Naive thymus-derived CD4-positive, alpha-beta T cell (primary cell): ENCODE results near the gene SPC24. TPM values are rescaled to one million over a fixed set of nuclear protein-coding genes. Genes with fewer than 3 reads are reported as not detected.

Source experiments
- ATAC-seq: fragments of 150-1000 bp; cut with Tn5 transposase; 2 replicates; pipeline ENCODE4 v1.10.0; 2021; ENCODE audit warnings: mild to moderate bottlenecking, moderate library complexity
- CTCF ChIA-PET: fragments of 350-600 bp; sonication (Branson Sonifier 250); formaldehyde crosslinking; loops from one replicate; lab custom pipeline; 2021; ENCODE audit warnings: antibody characterized with exemption; lab: Charles Lee
- POLR2A ChIA-PET: fragments of 350-600 bp; sonication (Branson Sonifier 250); formaldehyde crosslinking; loops from one replicate; lab custom pipeline; 2021; ENCODE audit warnings: antibody characterized with exemption, inconsistent platforms; lab: Charles Lee
- DNase-seq, 9 donors: peaks; one replicate each; pipeline versions ENCODE4 v3.0.0 to v3.0.0-alpha.2; 2020 to 2022; ENCODE audit warnings: mixed read lengths in 1 of 9
- H3K27ac ChIP-seq: one replicate; pipeline ENCODE4 v1.7.0; 2013; ENCODE audit warnings: mild to moderate bottlenecking, low read depth, low read length, moderate library complexity
- H3K27me3 ChIP-seq, 2 donors: one replicate each; pipeline ENCODE4 v1.7.0; 2013; ENCODE audit warnings: low read length in 2 of 2, mild to moderate bottlenecking in 2 of 2, moderate library complexity in 2 of 2; ENCODE audit not compliant: control insufficient read depth in 2 of 2, insufficient read depth in 2 of 2
- H3K36me3 ChIP-seq, 3 experiments: 1 replicate in 2 of 3; 2 replicates in 1 of 3; pipeline ENCODE4 v1.7.0; 2013; ENCODE audit warnings: low read length in 3 of 3, mild to moderate bottlenecking in 3 of 3, moderate library complexity in 1 of 3; ENCODE audit not compliant: insufficient read depth in 3 of 3, control insufficient read depth in 2 of 3
- H3K4me1 ChIP-seq, 2 donors: one replicate each; pipeline ENCODE4 v1.7.0; 2013; ENCODE audit warnings: low read length in 2 of 2, mild to moderate bottlenecking in 2 of 2, moderate library complexity in 1 of 2; ENCODE audit not compliant: control insufficient read depth in 2 of 2, insufficient read depth in 2 of 2
- H3K4me3 ChIP-seq: 2 replicates; pipeline ENCODE4 v1.7.0; 2013; ENCODE audit warnings: mild to moderate bottlenecking, low read length
- H3K9me3 ChIP-seq, 3 experiments: 1 replicate in 2 of 3; 2 replicates in 1 of 3; pipeline ENCODE4 v1.7.0; 2013; ENCODE audit warnings: low read length in 3 of 3; ENCODE audit not compliant: control insufficient read depth in 2 of 3
- H3K27ac Mint-ChIP-seq, 9 donors: one replicate each; pipeline ENCODE4 v1.8.0; 2020 to 2022; ENCODE audit warnings: mixed read lengths in 9 of 9, mild to moderate bottlenecking in 8 of 9, moderate library complexity in 5 of 9, inconsistent platforms in 2 of 9
- H3K27me3 Mint-ChIP-seq, 5 donors: one replicate each; pipeline ENCODE4 v1.8.0; 2021 to 2022; ENCODE audit warnings: mixed read lengths in 5 of 5, mild to moderate bottlenecking in 1 of 5
- H3K36me3 Mint-ChIP-seq, 5 donors: one replicate each; pipeline ENCODE4 v1.8.0; 2020 to 2022; ENCODE audit warnings: mixed read lengths in 5 of 5, mild to moderate bottlenecking in 3 of 5, inconsistent platforms in 1 of 5
- H3K4me1 Mint-ChIP-seq, 7 donors: one replicate each; pipeline ENCODE4 v1.8.0; 2020 to 2022; ENCODE audit warnings: mixed read lengths in 7 of 7, mild to moderate bottlenecking in 3 of 7, inconsistent platforms in 1 of 7
- H3K4me3 Mint-ChIP-seq, 10 donors: one replicate each; pipeline ENCODE4 v1.8.0; 2020 to 2022; ENCODE audit warnings: mild to moderate bottlenecking in 10 of 10, mixed read lengths in 10 of 10, moderate library complexity in 6 of 10, inconsistent platforms in 2 of 10
- H3K9me3 Mint-ChIP-seq, 11 donors: one replicate each; pipeline ENCODE4 v1.8.0; 2020 to 2022; ENCODE audit warnings: mixed read lengths in 11 of 11, mild to moderate bottlenecking in 4 of 11, inconsistent platforms in 1 of 11, moderate library complexity in 1 of 11
- intact Hi-C, 2 donors: fragments of 100-400 bp; cut with micrococcal nuclease; formaldehyde crosslinking; loops; one replicate each; pipeline ENCODE4 v1.15.1; 2023
- polyA plus RNA-seq, 2 donors: library from polyadenylated mRNA; unstranded; fragments of 300-500 nt; fragmentation: Illumina TruSeq; gene quantifications; one replicate each; pipeline ENCODE4 v1.2.3, GENCODE V29; 2021
- total RNA-seq, 6 experiments: library from RNA in 5 of 6; stranded (reverse) in 5 of 6; gene quantifications; 1 replicate in 5 of 6; 2 replicates in 1 of 6; pipeline ENCODE4 v1.2.3 and lab custom pipeline; 2021 to 2026

SPC24 gene
- total and polyA plus RNA-seq, 7 experiments from 2014 or later, result 0.33 to 45.4 (median 1.4) TPM; not detected in 1

GRCh38 chr19:11201791-11202190, 46.2 kb upstream of the SPC24 start:
- peaks cover 0 to 6% (median 0%) of the 10 kb centered on the region in 7 donors for H3K4me1 Mint-ChIP-seq
- intact Hi-C loops, result loop anchor here in 1 of 2 donors (5.0 kb wide), 1 partner anchor 164 kb away; no protein-coding TSS in a partner anchor
- peaks cover 0 to 4% of the 10 kb centered on the region in 2 donors for H3K4me1 ChIP-seq

GRCh38 chr19:11200931-11201330, 45.3 kb upstream of the SPC24 start:
- no peak for ATAC-seq
- Histone ChIP-seq H3K36me3 (no peaks in the 10 kb centered on the region), H3K27ac (no peak overlapping the region), H3K9me3 (no peaks in the 10 kb centered on the region), H3K27me3 (peaks cover 0 to 3% of the 10 kb centered on the region in 2 donors), H3K4me1 (peaks cover 0 to 4% of the 10 kb centered on the region in 2 donors), H3K4me3 (no peak overlapping the region)
- Mint-ChIP-seq H3K9me3 (no peaks in the 10 kb centered on the region), H3K4me1 (peaks cover 0 to 8% (median 0%) of the 10 kb centered on the region in 7 donors), H3K4me3 (no peak overlapping the region), H3K27ac (no peak overlapping the region), H3K27me3 (peaks cover 0 to 28% (median 12%) of the 10 kb centered on the region in 5 donors), H3K36me3 (no peaks in the 10 kb centered on the region)
- ChIA-PET CTCF (no interaction called here), POLR2A (no interaction called here)
- DNase-seq, result no peak
- intact Hi-C loops, result loop anchor here in 1 of 2 donors (5.0 kb wide), 1 partner anchor 164 kb away; no protein-coding TSS in a partner anchor

More at GRCh38 chr19:11201791-11202190, 46.2 kb upstream of the SPC24 start:
- CTCF ChIA-PET, result interaction anchor here (1.0 kb wide), 1 partner anchor 166 kb away, joined by 4 read pairs; no protein-coding TSS in a partner anchor
- Mint-ChIP-seq H3K27me3 (peaks cover 0 to 23% (median 7%) of the 10 kb centered on the region in 5 donors), H3K9me3 (no peaks in the 10 kb centered on the region), H3K36me3 (no peaks in the 10 kb centered on the region), H3K4me3 (no peak overlapping the region), H3K27ac (no peak overlapping the region)
- Histone ChIP-seq H3K4me3 (no peak overlapping the region), H3K36me3 (no peaks in the 10 kb centered on the region), H3K9me3 (no peaks in the 10 kb centered on the region), H3K27ac (no peak overlapping the region), H3K27me3 (no peaks in the 10 kb centered on the region)
- DNase-seq (no peak), ATAC-seq (no peak)
- POLR2A ChIA-PET, result no interaction called here

- H3K9me3 ChIP-seq, result no peaks in the 10 kb centered on the region
- H3K27me3 ChIP-seq, result peaks cover 0 to 3% of the 10 kb centered on the region in 2 donors
- peaks cover 0 to 2% (median 0%) of the 10 kb centered on the region in 11 donors for H3K9me3 Mint-ChIP-seq
- ChIA-PET CTCF (no interaction called here), POLR2A (no interaction called here)
- no peak overlapping the region for H3K27ac ChIP-seq
- no peak overlapping the region for H3K4me3 Mint-ChIP-seq
- intact Hi-C loops, result loop anchor here in 1 of 2 donors (5.0 kb wide), 1 partner anchor 163 kb away; no protein-coding TSS in a partner anchor
- no peaks in the 10 kb centered on the region for H3K36me3 Mint-ChIP-seq
- no peak for DNase-seq
- peaks cover 0 to 10% of the 10 kb centered on the region in 2 donors for H3K4me1 ChIP-seq
- ATAC-seq, result no peak
- peaks cover 0 to 12% (median 6%) of the 10 kb centered on the region in 7 donors for H3K4me1 Mint-ChIP-seq
- H3K36me3 ChIP-seq, result no peaks in the 10 kb centered on the region
- no peak overlapping the region for H3K27ac Mint-ChIP-seq
- H3K4me3 ChIP-seq, result no peak overlapping the region
- H3K27me3 Mint-ChIP-seq, result peaks cover 5 to 31% (median 17%) of the 10 kb centered on the region in 5 donors
Measured at GRCh38 chr19:11200015-11200574, 44.5 kb upstream of the SPC24 start.

GRCh38 chr19:11199517-11199916, 43.9 kb upstream of the SPC24 start:
- Mint-ChIP-seq H3K36me3 (no peaks in the 10 kb centered on the region), H3K4me3 (peak overlapping the region in 3 of 10 donors; percentile 18 to 68 (median 32)), H3K4me1 (peaks cover 0 to 15% (median 6%) of the 10 kb centered on the region in 7 donors), H3K27me3 (peaks cover 5 to 25% (median 17%) of the 10 kb centered on the region in 5 donors), H3K27ac (no peak overlapping the region), H3K9me3 (peaks cover 0 to 2% (median 0%) of the 10 kb centered on the region in 11 donors)
- Histone ChIP-seq H3K27ac (no peak overlapping the region), H3K27me3 (peaks cover 0 to 3% of the 10 kb centered on the region in 2 donors), H3K4me3 (no peak overlapping the region), H3K9me3 (no peaks in the 10 kb centered on the region), H3K36me3 (no peaks in the 10 kb centered on the region), H3K4me1 (peaks cover 0 to 13% of the 10 kb centered on the region in 2 donors)
- intact Hi-C loops, result no loop called here
- DNase-seq, result no peak
- CTCF ChIA-PET, result no interaction called here
- no peak for ATAC-seq
- POLR2A ChIA-PET, result no interaction called here

- H3K4me3 ChIP-seq, result no peak overlapping the region
- peaks cover 0 to 3% of the 10 kb centered on the region in 2 donors for H3K27me3 ChIP-seq
- no peaks in the 10 kb centered on the region for H3K36me3 ChIP-seq
- no peak overlapping the region for H3K27ac ChIP-seq
- Mint-ChIP-seq H3K27ac (peak overlapping the region in 1 of 9 donors; percentile 29), H3K36me3 (no peaks in the 10 kb centered on the region), H3K4me3 (peak overlapping the region in 6 of 10 donors; percentile 23 to 84 (median 54)), H3K4me1 (peaks cover 0 to 15% (median 6%) of the 10 kb centered on the region in 7 donors), H3K27me3 (peaks cover 5 to 23% (median 17%) of the 10 kb centered on the region in 5 donors), H3K9me3 (peaks cover 0 to 2% (median 0%) of the 10 kb centered on the region in 11 donors)
- no peaks in the 10 kb centered on the region for H3K9me3 ChIP-seq
- no peak for ATAC-seq
- no peak for DNase-seq
- CTCF ChIA-PET, result no interaction called here
- intact Hi-C loops, result no loop called here
- peaks cover 0 to 13% of the 10 kb centered on the region in 2 donors for H3K4me1 ChIP-seq
- POLR2A ChIA-PET, result no interaction called here
Measured at GRCh38 chr19:11198769-11199424, 43.3 kb upstream of the SPC24 start.

GRCh38 chr19:11198175-11198534, 42.6 kb upstream of the SPC24 start:
- DNase-seq (no peak), ATAC-seq (no peak)
- H3K4me1 Mint-ChIP-seq, result peaks cover 0 to 15% (median 6%) of the 10 kb centered on the region in 7 donors
- CTCF ChIA-PET, result no interaction called here
- no peaks in the 10 kb centered on the region for H3K36me3 Mint-ChIP-seq
- Histone ChIP-seq H3K36me3 (no peaks in the 10 kb centered on the region), H3K4me3 (no peak overlapping the region), H3K27me3 (peaks cover 0 to 3% of the 10 kb centered on the region in 2 donors), H3K9me3 (no peaks in the 10 kb centered on the region), H3K27ac (no peak overlapping the region), H3K4me1 (peaks cover 0 to 13% of the 10 kb centered on the region in 2 donors)
- peaks cover 0 to 2% (median 0%) of the 10 kb centered on the region in 11 donors for H3K9me3 Mint-ChIP-seq
- H3K4me3 Mint-ChIP-seq, result peak overlapping the region; percentile 61 to 86 (median 78)
- H3K27ac Mint-ChIP-seq, result peak overlapping the region in 1 of 9 donors; percentile 23
- intact Hi-C loops, result no loop called here
- H3K27me3 Mint-ChIP-seq, result peaks cover 5 to 22% (median 17%) of the 10 kb centered on the region in 5 donors
- POLR2A ChIA-PET, result no interaction called here
